NCI-H1105 treated with DMSO at 0.1 percent for 48 hours (cell line): ENCODE measurements around the gene BMP6.
"Not testable (repeated sequence)": the region's sequence is repeated elsewhere in the genome, so short reads cannot be mapped to it uniquely, and the experiment has no call there.

ENCODE experiments used
- DNase-seq: peaks from one replicate; lab custom pipeline; 2025; lab: John Stamatoyannopoulos, UW

Gene BMP6

GRCh38 chr6:7887278-7887991, 161.5 kb downstream of the BMP6 start:
- no peak for DNase-seq

GRCh38 chr6:7888587-7889357, 162.9 kb downstream of the BMP6 start:
- no peak for DNase-seq

DNA sequence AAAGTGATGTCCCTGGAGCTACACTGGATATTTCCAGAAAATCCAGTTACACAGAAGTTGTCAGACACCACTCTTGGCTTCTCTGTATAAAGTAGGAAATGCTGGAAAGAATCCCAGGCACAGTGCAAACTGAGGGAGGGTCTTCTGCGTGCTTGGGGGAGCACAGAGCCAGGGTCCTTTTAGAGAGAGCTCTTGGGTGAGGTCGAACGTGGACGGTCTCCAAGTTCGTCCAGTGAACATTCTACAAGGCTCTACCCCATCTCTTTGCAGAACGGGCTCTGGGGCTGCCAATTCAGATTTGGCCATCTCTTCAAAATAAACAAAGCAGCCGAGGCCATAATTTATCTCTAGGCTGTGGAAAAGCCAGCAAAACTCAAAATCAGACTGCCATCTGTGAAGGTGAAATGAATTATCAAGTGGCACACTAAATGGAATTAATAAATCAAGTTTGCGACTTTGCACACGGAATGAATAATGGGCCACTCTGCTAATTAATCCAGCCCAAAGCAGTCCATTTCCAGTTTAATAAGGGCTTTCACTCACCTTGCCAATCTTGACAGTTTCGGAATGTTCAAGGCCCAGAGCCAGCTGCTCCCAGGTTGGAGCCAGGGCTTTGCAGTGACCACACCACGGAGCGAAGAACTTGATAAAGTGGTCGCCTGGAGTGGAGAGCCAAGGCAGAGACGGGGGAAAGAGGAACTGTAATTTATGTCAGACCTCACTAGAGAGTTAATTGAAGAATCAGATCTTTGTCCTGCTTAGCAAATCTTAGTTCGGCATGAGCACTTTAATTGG, 165.4 kb downstream of the BMP6 start:
- DNase-seq: no peak

DNA sequence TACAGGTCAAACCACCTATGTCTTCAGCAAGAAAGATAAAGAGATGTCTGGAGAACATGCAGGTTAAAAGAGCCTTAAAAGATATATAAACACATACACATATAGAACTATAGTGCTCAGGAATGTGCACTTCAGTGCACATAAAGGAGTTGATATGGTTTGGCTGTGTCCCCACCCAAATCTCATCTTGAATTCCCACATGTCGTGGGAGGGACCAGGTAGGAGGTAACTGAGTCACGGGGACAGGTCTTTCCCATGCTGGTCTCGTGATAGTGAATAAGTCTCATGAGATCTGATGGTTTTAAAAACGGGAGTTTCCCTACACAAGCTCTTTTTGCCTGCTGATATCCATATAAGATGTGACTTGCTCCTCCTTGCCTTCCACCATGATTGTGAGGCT, 166.5 kb downstream of the BMP6 start:
- not testable (repeated sequence) for DNase-seq

DNA sequence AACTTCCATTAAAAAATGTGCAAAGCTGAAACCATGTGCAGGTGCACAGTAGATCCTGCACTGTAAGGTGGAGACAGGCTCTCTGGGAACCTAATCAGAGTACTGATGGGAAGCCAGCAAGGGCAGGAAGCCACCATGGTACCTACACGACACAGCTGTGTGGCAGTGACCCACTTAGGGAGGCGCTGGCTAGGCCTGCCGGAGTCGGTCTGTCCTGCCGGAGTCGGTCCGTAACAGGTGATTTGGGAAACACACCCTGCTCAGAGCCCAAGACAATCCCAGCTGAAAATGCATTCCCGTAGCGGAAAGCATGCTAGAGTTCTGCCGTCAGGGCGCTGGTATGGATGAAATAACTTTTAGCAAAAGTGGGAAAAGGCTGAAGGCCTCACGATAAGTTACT, 167.4 kb downstream of the BMP6 start:
- DNase-seq: no peak

GRCh38 chr6:7894262-7895124, 168.6 kb downstream of the BMP6 start:
- no peak for DNase-seq

DNA sequence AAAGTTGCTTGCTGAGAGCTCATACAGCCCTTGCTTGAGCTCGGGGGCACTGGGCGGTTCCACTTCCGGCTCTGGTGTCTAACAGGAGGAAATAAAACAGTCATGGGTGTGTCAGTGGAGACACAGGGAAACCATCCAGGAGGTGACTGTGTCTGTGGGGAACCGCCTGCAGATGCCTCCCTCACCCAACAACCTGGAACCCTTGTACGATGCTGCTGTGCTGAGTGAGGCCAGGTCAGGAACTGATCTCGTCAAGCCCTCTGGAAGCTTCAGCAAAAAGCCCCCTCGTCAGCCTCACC, 169.2 kb downstream of the BMP6 start:
- no peak for DNase-seq

DNA sequence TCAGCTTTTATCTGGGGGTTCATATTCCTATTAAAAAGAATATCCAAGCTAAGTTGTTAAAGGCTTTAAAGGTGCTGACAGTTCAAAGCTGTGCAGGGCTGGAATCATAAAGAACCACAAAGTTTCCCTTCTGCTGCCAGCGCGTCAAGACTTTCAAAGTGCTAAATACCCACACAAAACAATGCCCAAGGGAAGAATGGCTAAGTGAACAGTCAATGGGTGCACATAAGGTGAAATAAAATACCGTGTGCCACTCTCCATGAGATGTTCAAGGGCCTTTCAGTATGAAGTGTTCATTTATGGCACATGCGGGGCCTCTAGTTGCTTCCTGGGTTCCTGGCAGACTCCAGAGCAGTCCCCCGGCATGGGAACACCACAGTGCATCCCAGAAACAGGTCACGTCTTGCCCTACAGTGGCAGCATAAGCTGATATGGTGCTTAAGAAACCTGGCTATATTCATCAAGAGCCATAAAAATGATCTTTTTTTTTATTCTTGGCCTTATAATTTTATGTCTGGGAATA, 170.6 kb downstream of the BMP6 start:
- DNase-seq: no peak

- no peak for DNase-seq
Measured at GRCh38 chr6:7897461-7898192, 171.7 kb downstream of the BMP6 start.

DNA sequence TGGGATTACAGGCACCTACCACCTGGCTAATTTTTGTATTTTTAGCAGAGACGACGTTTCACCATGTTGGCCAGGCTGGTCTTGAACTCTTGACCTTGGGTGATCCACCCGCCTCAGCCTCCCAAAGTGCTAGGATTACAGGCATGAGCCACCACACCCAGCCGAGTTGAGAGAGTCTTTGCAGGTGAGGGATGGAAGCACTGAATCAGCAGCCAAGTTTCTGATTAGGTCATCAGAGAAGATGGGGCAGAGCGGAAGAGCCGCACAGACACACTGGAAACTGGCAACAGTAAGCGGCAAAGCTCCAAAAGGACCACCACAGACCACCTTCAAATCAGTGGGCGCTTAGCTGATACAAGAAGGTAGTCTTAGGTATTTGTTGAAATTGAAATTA, 172.3 kb downstream of the BMP6 start:
- DNase-seq: not testable (repeated sequence)

- no peak for DNase-seq
Measured at GRCh38 chr6:7899101-7899888, 173.4 kb downstream of the BMP6 start.

DNA sequence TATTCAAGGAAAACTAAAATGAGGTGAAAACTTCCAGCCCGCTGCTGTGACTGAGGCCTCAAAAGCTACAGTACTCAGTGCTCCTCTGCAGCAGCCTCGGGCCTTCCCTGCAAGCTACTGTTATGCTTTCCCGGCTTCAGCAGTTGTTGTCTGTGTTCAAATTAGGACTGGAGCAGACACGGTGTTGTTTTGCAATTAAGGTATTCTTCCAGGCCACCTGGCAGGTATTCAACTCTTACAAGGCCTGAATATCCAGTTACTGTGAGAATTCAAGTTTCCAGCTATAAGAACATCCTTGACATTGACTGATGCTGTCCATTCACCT, 174.0 kb downstream of the BMP6 start:
- no peak for DNase-seq

- DNase-seq: no peak
Measured at GRCh38 chr6:7900621-7901020, 174.7 kb downstream of the BMP6 start.

GRCh38 chr6:7901056-7901455, 175.2 kb downstream of the BMP6 start:
- DNase-seq: no peak

- no peak for DNase-seq
Measured at GRCh38 chr6:7901780-7902179, 175.9 kb downstream of the BMP6 start.

- DNase-seq: no peak
Measured at GRCh38 chr6:7902221-7902620, 176.3 kb downstream of the BMP6 start.

- DNase-seq: no peak
Measured at GRCh38 chr6:7902867-7903266, 177.0 kb downstream of the BMP6 start.

- no peak for DNase-seq
Measured at GRCh38 chr6:7903673-7904072, 177.8 kb downstream of the BMP6 start.

DNA sequence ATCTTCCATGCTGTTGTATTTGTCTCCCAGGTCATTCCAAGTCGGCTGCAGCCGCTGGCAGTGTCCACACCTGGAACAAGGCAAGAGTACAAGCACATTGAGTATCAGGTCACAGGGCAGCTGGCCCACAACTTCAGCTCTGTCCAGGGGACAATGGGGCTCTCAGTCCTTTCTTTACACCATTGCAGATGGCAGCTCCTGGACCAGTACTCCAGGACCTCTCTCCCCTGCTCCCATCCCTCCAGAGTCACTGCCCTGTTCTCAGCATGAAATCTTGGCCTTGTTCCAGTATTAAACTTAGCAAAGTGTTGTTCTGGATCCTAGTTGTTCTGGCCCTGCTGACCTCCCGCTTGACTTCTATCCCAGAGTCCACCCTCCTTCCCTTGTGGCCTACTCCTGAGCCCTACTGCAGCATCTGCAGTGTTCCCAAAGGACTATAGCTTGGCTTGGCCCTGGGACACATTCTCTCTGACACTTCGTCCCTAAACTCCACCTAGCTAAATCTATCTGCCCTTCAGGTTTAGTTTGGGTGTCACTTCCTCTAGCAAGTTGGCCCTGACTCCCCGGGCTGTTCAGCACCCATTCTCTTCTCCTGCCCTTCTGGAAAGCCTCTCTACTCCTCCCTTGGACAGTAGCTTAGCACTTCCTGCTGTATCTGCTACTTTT, 178.9 kb downstream of the BMP6 start:
- DNase-seq: no peak

GRCh38 chr6:7905416-7905815, 179.5 kb downstream of the BMP6 start:
- no peak for DNase-seq
